DOHH2 (cell line): ENCODE measurements around the gene SPTBN2.

Experiments
- H3F3A ChIP-seq: fragments of 200-600 bp; sonication (generic), shearing (Covaris generic); 2 replicates; pipeline ENCODE4 v1.6.0; 2016; ENCODE audit warnings: antibody characterized with exemption, mild to moderate bottlenecking; ENCODE audit not compliant: control insufficient read depth, insufficient read depth
- H3K27ac ChIP-seq: fragments of 200-600 bp; sonication (generic); 2 replicates; pipeline ENCODE4 v1.5.1; 2014; ENCODE audit warnings: low read depth, mild to moderate bottlenecking, low read length, moderate library complexity
- H3K27me3 ChIP-seq: fragments of 200-600 bp; sonication (generic); 2 replicates; pipeline ENCODE4 v1.6.1; 2014; ENCODE audit warnings: mild to moderate bottlenecking, low read length, mixed read lengths; ENCODE audit not compliant: control insufficient read depth
- H3K36me3 ChIP-seq: fragments of 200-600 bp; sonication (generic); 2 replicates; pipeline ENCODE4 v1.6.1; 2014; ENCODE audit warnings: mild to moderate bottlenecking, low read length, moderate library complexity, mixed read lengths; ENCODE audit not compliant: control insufficient read depth
- H3K4me1 ChIP-seq: fragments of 200-600 bp; sonication (generic); 2 replicates; pipeline ENCODE4 v1.6.1; 2014; ENCODE audit warnings: mild to moderate bottlenecking, low read length, mixed read lengths; ENCODE audit not compliant: control insufficient read depth
- H3K4me2 ChIP-seq: fragments of 200-600 bp; sonication (generic); 2 replicates; pipeline ENCODE4 v1.6.0; 2014; ENCODE audit warnings: mild to moderate bottlenecking, low read length, moderate library complexity
- H3K4me3 ChIP-seq: fragments of 200-600 bp; sonication (generic); 2 replicates; pipeline ENCODE4 v1.5.1; 2014; ENCODE audit warnings: mild to moderate bottlenecking, low read length, mixed read lengths
- H3K79me2 ChIP-seq: fragments of 200-600 bp; sonication (generic); 2 replicates; pipeline ENCODE4 v1.6.1; 2014; ENCODE audit warnings: mild to moderate bottlenecking, low read length, mixed read lengths; ENCODE audit not compliant: control insufficient read depth
- H3K9me2 ChIP-seq: fragments of 200-600 bp; sonication (generic); replicated peaks from 2 replicates; pipeline ENCODE4 v1.6.1; 2014; ENCODE audit warnings: mild to moderate bottlenecking, low read length, mixed read lengths; ENCODE audit not compliant: control insufficient read depth
- H3K9me3 ChIP-seq: fragments of 200-600 bp; sonication (generic); 2 replicates; pipeline ENCODE4 v1.6.1; 2014; ENCODE audit warnings: antibody characterized with exemption, low read length, mixed read lengths; ENCODE audit not compliant: control insufficient read depth, insufficient read depth
- H4K20me1 ChIP-seq: fragments of 200-600 bp; sonication (generic); 2 replicates; pipeline ENCODE4 v1.6.0; 2014; ENCODE audit warnings: low read depth, mild to moderate bottlenecking, antibody characterized with exemption, low read length, moderate library complexity; ENCODE audit not compliant: control insufficient read depth, insufficient read depth
- EZH2phosphoT487 ChIP-seq: fragments of 200-600 bp; sonication (generic); IDR thresholded peaks from 2 replicates; pipeline ENCODE4 v1.6.1; 2017; ENCODE audit warnings: borderline replicate concordance, mild to moderate bottlenecking, antibody characterized with exemption, low read length, moderate library complexity, mixed read lengths
- TF ChIP-seq, protein P1 (sequence below): fragments of 200-600 bp; sonication (generic); IDR thresholded peaks from one replicate; pipeline ENCODE4 v1.5.1; 2014; ENCODE audit warnings: antibody characterized with exemption, mild to moderate bottlenecking, low read depth, low read length; ENCODE audit not compliant: poor library complexity, severe bottlenecking

Gene SPTBN2

DNA sequence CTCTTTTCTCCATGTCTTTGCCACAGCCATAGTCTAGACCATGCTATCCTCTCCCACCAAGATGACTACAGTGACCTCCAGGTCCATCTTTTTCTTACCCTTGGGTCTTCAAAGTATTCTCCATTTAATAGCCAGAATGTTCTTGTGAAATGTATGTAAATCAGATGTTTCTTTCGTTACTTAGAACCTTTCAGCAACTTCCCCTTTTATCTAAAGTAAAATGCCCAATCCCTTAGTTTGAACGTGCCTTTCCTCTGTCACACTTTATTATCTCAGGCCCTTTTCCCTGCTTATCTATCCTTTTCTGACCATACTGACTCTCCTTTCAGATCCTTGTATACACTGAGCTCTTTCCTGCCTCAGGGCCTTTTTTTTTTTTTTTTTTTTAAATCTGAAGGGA, 69.3 kb downstream of the SPTBN2 start:
- Histone ChIP-seq H3K9me3 (no peaks in the 10 kb centered on the region), H3K9me2 (no peaks in the 10 kb centered on the region), H3K79me2 (peaks cover 72% of the 10 kb centered on the region), H3K4me2 (peak overlapping the region; percentile 83), H4K20me1 (no peaks in the 10 kb centered on the region), H3F3A (peaks cover 37% of the 10 kb centered on the region), H3K27me3 (no peaks in the 10 kb centered on the region), H3K36me3 (peaks cover 58% of the 10 kb centered on the region), H3K4me1 (peaks cover 57% of the 10 kb centered on the region), H3K27ac (peak overlapping the region; percentile 97), H3K4me3 (peak overlapping the region; percentile 59)
- TF ChIP-seq EZH2phosphoT487, result no peak
- TF ChIP-seq, protein P1, sequence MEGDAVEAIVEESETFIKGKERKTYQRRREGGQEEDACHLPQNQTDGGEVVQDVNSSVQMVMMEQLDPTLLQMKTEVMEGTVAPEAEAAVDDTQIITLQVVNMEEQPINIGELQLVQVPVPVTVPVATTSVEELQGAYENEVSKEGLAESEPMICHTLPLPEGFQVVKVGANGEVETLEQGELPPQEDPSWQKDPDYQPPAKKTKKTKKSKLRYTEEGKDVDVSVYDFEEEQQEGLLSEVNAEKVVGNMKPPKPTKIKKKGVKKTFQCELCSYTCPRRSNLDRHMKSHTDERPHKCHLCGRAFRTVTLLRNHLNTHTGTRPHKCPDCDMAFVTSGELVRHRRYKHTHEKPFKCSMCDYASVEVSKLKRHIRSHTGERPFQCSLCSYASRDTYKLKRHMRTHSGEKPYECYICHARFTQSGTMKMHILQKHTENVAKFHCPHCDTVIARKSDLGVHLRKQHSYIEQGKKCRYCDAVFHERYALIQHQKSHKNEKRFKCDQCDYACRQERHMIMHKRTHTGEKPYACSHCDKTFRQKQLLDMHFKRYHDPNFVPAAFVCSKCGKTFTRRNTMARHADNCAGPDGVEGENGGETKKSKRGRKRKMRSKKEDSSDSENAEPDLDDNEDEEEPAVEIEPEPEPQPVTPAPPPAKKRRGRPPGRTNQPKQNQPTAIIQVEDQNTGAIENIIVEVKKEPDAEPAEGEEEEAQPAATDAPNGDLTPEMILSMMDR, result no peak

DNA sequence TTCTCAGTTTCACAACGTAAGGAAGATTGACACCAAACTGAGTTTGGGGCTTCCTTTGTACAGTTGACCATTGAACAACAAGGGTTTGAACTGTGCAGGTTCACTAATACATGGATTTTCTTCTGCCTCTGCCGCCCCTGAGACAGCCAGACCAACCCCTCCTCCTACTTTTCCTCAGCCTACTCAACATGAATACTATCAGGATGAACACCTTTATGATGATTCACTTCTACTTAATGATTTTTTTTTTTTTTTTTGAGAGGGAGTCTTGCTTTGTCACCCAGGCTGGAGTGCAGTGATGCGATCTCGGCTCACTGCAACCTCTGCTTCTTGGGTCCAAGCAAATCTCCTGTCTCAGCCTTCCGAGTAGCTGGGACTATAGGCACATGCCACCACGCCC, 75.9 kb downstream of the SPTBN2 start:
- Histone ChIP-seq H3F3A (peaks cover 48% of the 10 kb centered on the region), H3K36me3 (peaks cover 62% of the 10 kb centered on the region), H3K4me1 (peaks cover 26% of the 10 kb centered on the region), H3K79me2 (peaks cover 85% of the 10 kb centered on the region), H3K4me2 (no peak overlapping the region), H3K27me3 (no peaks in the 10 kb centered on the region), H3K4me3 (no peak overlapping the region), H3K9me2 (no peaks in the 10 kb centered on the region), H3K9me3 (no peaks in the 10 kb centered on the region), H4K20me1 (peaks cover 8% of the 10 kb centered on the region; the same call in 1 of the 2 replicates), H3K27ac (no peak overlapping the region)
- TF ChIP-seq EZH2phosphoT487, result no peak
- TF ChIP-seq, protein P1, result no peak

GRCh38 chr11:66652651-66653050, 76.4 kb downstream of the SPTBN2 start:
- TF ChIP-seq EZH2phosphoT487, result no peak
- TF ChIP-seq, protein P1, result no peak

DNA sequence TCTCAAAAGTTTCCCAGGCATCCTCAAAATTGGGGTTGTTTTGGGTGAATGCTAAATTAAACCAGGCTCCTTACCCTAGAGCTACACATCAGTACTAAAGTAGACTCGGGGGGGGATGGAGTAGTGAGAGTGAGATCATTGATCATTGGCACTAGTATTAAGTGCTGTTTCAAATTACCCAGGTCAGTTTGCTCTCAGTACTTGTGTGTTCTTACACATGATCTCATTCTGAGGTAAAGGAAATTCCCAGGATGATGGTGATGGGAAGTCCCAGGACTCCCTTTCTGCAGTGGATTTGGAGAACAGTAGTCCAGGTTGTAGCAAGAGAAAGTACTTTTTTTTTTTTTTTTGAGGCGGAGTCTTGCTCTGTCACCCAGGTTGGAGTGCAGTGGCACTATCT, 78.0 kb downstream of the SPTBN2 start:
- peaks cover 17% of the 10 kb centered on the region; the same call in 1 of the 2 replicates for H4K20me1 ChIP-seq
- peaks cover 12% of the 10 kb centered on the region for H3K4me1 ChIP-seq
- H3K79me2 ChIP-seq, result peaks cover 93% of the 10 kb centered on the region
- H3K9me2 ChIP-seq, result no peaks in the 10 kb centered on the region
- peaks cover 67% of the 10 kb centered on the region for H3K36me3 ChIP-seq
- no peaks in the 10 kb centered on the region for H3K27me3 ChIP-seq
- TF ChIP-seq, protein P1, result no peak
- TF ChIP-seq EZH2phosphoT487, result no peak
- H3K4me3 ChIP-seq, result no peak overlapping the region
- H3K4me2 ChIP-seq, result no peak overlapping the region
- H3F3A ChIP-seq, result peaks cover 43% of the 10 kb centered on the region
- H3K9me3 ChIP-seq, result no peaks in the 10 kb centered on the region
- H3K27ac ChIP-seq, result no peak overlapping the region

More at GRCh38 chr11:66652651-66653050, 76.4 kb downstream of the SPTBN2 start:
- Histone ChIP-seq H3K9me3 (no peaks in the 10 kb centered on the region), H4K20me1 (peaks cover 8% of the 10 kb centered on the region; the same call in 1 of the 2 replicates), H3F3A (peaks cover 43% of the 10 kb centered on the region), H3K79me2 (peaks cover 88% of the 10 kb centered on the region), H3K4me1 (peaks cover 22% of the 10 kb centered on the region), H3K9me2 (no peaks in the 10 kb centered on the region), H3K4me2 (no peak overlapping the region), H3K36me3 (peaks cover 60% of the 10 kb centered on the region), H3K27me3 (no peaks in the 10 kb centered on the region), H3K4me3 (no peak overlapping the region), H3K27ac (no peak overlapping the region)
